ENCODE results near the gene TMC5. TPM values are rescaled to one million over a fixed set of nuclear protein-coding genes. Genes with fewer than 3 reads are reported as not detected.

The TMC5 gene
- total and polyA plus RNA-seq, 2 of the 8 experiments (the other 6 are each of a cell fraction or from before 2014, with no cell fraction given) = 1.6 to 1.8 TPM

DNA sequence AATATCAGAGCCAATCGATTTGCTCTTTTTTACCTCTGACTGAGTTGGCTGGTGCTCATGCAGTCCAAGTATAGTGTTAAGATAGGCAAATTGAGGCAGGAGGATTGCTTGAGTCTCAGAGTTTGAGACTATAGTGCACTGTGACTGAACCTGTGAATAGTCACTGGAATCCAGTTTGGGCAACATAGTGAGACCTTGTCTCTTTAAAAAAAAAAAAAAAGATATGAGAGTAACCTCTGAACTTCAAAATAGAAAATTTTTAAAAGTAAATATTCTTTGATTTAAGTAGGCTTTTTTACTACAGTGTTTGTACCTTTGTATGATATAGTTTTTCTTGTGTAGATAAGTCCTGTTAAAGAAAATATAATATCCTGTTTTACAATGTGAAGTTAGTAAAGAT is 109.5 kb downstream of the TMC5 start (continued):
- TF ChIP-seq CHD7 (IDR thresholded peaks at IDR 0.05; ENCODE audit: insufficient replicate concordance, low read length) (no peak), E2F6 (IDR thresholded peaks at IDR 0.05) (no peak), SUZ12 (IDR thresholded peaks at IDR 0.05; ENCODE audit: low read length) (no peak), NANOG (IDR thresholded peaks at IDR 0.05; ENCODE audit: insufficient read depth, low read depth, low read length, poor library complexity, severe bottlenecking) (no peak), NRF1 (IDR thresholded peaks at IDR 0.05; ENCODE audit: low read depth, low read length) (no peak), SAP30 (IDR thresholded peaks at IDR 0.05; ENCODE audit: insufficient read depth, insufficient replicate concordance, low read length) (no peak), YY1 (IDR thresholded peaks at IDR 0.05; ENCODE audit: low read depth, low read length) (no peak), GTF2F1 (IDR thresholded peaks at IDR 0.05; ENCODE audit: borderline replicate concordance, low read depth, low read length) (no peak)
- TF ChIP-seq, protein P1, sequence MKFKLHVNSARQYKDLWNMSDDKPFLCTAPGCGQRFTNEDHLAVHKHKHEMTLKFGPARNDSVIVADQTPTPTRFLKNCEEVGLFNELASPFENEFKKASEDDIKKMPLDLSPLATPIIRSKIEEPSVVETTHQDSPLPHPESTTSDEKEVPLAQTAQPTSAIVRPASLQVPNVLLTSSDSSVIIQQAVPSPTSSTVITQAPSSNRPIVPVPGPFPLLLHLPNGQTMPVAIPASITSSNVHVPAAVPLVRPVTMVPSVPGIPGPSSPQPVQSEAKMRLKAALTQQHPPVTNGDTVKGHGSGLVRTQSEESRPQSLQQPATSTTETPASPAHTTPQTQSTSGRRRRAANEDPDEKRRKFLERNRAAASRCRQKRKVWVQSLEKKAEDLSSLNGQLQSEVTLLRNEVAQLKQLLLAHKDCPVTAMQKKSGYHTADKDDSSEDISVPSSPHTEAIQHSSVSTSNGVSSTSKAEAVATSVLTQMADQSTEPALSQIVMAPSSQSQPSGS (IDR thresholded peaks at IDR 0.05; ENCODE audit: low read length) = no peak
